Measurements from ENCODE around the gene RAMP3.
A peak's percentile ranks its signal among the peaks of the same experiment; 100 is the strongest.

The RAMP3 gene

DNA sequence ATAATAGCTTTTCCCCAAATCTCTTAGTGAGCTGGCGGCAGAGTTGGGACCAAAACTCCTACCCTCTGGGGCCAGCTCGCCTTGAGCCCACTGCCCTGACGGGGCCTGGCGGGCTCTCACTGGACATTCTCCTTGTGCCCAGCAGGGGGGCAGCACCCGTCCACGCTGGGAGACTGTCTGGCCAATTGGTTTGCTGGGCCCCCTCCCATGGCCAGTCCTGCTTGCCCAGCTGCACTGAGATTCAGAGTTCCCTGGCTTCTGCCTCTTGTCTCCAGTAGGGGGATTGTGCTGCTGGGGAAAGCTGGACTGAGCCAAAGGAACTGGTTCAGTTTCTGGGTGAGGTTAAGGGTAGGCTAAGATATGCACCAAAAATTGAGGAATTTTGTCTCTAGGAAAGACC lies 59.8 kb downstream of the RAMP3 start:
- TF ChIP-seq, protein P1, sequence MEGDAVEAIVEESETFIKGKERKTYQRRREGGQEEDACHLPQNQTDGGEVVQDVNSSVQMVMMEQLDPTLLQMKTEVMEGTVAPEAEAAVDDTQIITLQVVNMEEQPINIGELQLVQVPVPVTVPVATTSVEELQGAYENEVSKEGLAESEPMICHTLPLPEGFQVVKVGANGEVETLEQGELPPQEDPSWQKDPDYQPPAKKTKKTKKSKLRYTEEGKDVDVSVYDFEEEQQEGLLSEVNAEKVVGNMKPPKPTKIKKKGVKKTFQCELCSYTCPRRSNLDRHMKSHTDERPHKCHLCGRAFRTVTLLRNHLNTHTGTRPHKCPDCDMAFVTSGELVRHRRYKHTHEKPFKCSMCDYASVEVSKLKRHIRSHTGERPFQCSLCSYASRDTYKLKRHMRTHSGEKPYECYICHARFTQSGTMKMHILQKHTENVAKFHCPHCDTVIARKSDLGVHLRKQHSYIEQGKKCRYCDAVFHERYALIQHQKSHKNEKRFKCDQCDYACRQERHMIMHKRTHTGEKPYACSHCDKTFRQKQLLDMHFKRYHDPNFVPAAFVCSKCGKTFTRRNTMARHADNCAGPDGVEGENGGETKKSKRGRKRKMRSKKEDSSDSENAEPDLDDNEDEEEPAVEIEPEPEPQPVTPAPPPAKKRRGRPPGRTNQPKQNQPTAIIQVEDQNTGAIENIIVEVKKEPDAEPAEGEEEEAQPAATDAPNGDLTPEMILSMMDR (conservative IDR thresholded peaks at IDR 0.05) = peak; percentile 84
- no peak overlapping the region for H3K27ac ChIP-seq

DNA sequence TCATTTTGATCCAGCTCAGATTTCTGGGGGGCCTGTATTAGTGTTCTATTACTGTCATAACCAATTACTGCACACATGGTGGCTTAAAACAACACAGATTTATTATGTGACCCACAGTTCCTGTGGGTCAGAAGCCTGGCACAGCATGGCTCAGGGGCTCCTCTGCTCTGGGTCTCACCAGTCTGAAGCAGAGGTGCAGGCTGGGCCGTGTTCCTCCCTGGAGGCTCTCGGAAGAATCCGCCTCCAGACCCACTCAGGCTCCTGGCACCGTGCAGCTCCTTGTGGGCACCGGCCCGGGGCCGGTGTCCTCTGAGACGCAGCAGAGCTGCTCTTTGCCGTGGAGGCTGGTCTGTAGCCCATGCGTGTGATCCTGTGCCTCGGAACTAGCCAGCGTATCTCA lies 61.5 kb downstream of the RAMP3 start:
- TF ChIP-seq, protein P1 (conservative IDR thresholded peaks at IDR 0.05) = no peak
- no peak overlapping the region for H3K27ac ChIP-seq

DNA sequence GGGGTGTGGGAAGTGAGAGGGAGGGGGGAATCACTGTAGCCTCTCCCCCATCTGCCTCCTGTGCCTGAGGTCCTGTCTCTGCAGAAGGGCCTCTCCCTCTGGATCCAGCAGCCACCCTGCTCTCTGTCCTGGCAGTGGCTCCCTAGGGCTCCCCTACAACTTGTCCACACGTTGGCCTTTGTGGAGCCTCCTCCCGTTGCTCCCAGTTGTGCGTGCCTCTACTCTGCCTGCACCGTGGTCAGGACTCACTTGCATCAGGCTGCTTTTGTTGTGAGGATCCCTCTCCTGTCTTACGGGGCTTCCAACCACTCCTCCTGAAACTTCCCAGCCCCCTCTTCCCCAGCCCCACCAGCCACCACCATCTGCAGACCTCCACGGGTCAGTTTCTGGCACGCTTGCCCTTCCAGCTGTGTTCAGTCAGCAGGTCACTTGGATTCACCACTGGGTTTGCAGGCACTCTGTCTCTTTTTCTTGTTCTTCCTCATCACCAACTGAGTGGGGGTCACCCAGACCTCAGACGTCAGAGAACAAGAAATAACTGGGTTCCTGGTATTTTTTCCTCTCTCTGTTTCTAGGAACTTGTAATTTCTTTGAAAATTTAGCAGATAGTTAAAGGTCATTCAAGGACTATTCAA lies 62.3 kb downstream of the RAMP3 start:
- TF ChIP-seq, protein P1 (conservative IDR thresholded peaks at IDR 0.05) = no peak
- no peak overlapping the region for H3K27ac ChIP-seq

DNA sequence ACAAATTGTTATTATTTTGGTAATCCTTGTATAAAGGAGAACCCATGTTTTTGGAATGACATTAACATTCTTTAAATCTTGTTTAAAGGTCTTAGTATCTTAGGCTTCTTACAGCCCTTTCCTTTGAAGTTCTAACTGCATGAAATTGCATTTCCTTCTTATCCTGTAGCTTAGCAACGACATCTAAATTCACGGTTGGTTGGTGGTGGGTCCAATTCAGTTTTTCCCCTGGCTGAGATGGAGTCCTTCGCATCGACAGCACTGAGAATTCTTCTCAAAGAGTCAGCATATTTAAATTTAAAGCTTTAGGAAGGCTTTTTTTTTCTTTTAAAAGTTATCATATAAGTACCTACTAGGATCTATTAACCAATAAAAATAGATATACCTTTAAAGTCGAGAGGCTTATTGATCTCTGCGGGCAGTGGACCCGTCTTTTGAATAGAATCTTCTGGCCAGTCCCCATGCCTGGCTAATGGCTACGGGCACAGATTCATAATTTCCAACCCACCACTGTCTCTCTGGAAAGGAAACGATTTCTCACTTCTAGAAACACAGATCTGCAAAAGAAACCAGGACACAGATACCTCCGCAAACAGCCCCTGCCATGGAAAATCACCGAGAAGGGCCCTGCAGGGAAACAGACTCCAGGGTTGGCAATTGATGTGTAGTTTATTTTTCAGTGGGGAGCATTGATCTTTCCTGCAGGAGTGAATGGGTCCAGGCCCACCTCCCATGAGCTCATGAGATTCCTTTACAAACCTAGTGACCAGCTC lies 63.4 kb downstream of the RAMP3 start:
- TF ChIP-seq, protein P1 (conservative IDR thresholded peaks at IDR 0.05) = no peak
- H3K27ac ChIP-seq = no peak overlapping the region

GRCh38 chr7:45221896-45222604 lies 64.5 kb downstream of the RAMP3 start:
- H3K27ac ChIP-seq = no peak overlapping the region
- TF ChIP-seq, protein P1 (conservative IDR thresholded peaks at IDR 0.05) = no peak

- TF ChIP-seq, protein P1 (conservative IDR thresholded peaks at IDR 0.05) = no peak
- no peak overlapping the region for H3K27ac ChIP-seq
These were observed 65.5 kb downstream of the RAMP3 start for GRCh38 chr7:45223078-45223477.

Data from VCaP (cell line).